GM12878 (cell line): ENCODE data around the gene FBLIM1. TPM values are rescaled to one million over a fixed set of nuclear protein-coding genes. Genes with fewer than 3 reads are reported as not detected.
A peak's percentile ranks its signal among the peaks of the same experiment; 100 is the strongest.

Source experiments
- ATAC-seq: fragments of 200-7000 bp; cut with Tn5 transposase; 3 replicates; pipeline ENCODE4 v1.9.1; 2020; ENCODE audit warnings: mild to moderate bottlenecking, moderate library complexity
- BruUV-seq: library from RNA; stranded (reverse); fragments of 400-500 nt; replicated peaks from 2 replicates; lab custom pipeline; 2021; lab: Mats Ljungman, UMichigan
- CTCF ChIA-PET: fragments of 300-600 bp; sonication (Branson Sonifier 250); formaldehyde crosslinking; extraction: SDS; loops from one replicate; lab custom pipeline; 2021; ENCODE audit warnings: inconsistent platforms; lab: Yijun Ruan, JAX
- POLR2A ChIA-PET: fragments of 350-600 bp; formaldehyde crosslinking; extraction: SDS; loops from one replicate; lab custom pipeline; 2021; ENCODE audit warnings: inconsistent platforms; lab: Charles Lee
- RAD21 ChIA-PET: fragments of 300-600 bp; sonication (Branson Sonifier 250); formaldehyde crosslinking; loops from one replicate; lab custom pipeline; 2023; ENCODE audit warnings: antibody characterized with exemption; ENCODE audit not compliant: unreplicated experiment; lab: Charles Lee
- SMC1A ChIA-PET: fragments of 300-600 bp; sonication (Branson Sonifier 250); formaldehyde crosslinking; loops from one replicate; lab custom pipeline; 2023; ENCODE audit not compliant: unreplicated experiment, uncharacterized antibody; lab: Charles Lee
- DNase-seq: peaks from one replicate; pipeline ENCODE4 v3.0.0-alpha.2; 2011; ENCODE audit warnings: low read depth, low spot score
- FAIRE-seq: peaks from 3 replicates; lab custom pipeline; 2011; peaks lifted over from hg19 to GRCh38; lab: Jason Lieb, UNC
- H2AFZ ChIP-seq: 2 replicates; pipeline ENCODE4 v1.6.0; 2011; ENCODE audit warnings: low read depth, low read length, control low read depth; ENCODE audit not compliant: control insufficient read depth
- H3K27ac ChIP-seq: 2 replicates; pipeline ENCODE4 v1.5.1; 2011; ENCODE audit warnings: control low read depth; ENCODE audit not compliant: control insufficient read depth, insufficient read depth
- H3K27me3 ChIP-seq, 2 experiments: replicated peaks in 1 of 2; 2 replicates each; pipeline versions ENCODE4 v1.6.0 to v1.6.1; 2011; ENCODE audit warnings: low read length in 1 of 2; ENCODE audit not compliant: control insufficient read depth in 2 of 2, insufficient read depth in 2 of 2
- H3K36me3 ChIP-seq, 2 experiments: 2 replicates each; pipeline ENCODE4 v1.5.1; 2011; ENCODE audit warnings: low read length in 1 of 2; ENCODE audit not compliant: control insufficient read depth in 2 of 2, insufficient read depth in 2 of 2
- H3K4me1 ChIP-seq: 2 replicates; pipeline ENCODE4 v1.6.1; 2011; ENCODE audit warnings: mild to moderate bottlenecking, low read length, moderate library complexity, mixed read lengths; ENCODE audit not compliant: control insufficient read depth, insufficient read depth
- H3K4me2 ChIP-seq: 2 replicates; pipeline ENCODE4 v1.6.0; 2011; ENCODE audit warnings: control low read depth; ENCODE audit not compliant: control insufficient read depth, insufficient read depth
- H3K4me3 ChIP-seq: fragments of 200-600 bp; sonication (generic); 2 replicates; pipeline ENCODE4 v1.5.1; 2016
- H3K79me2 ChIP-seq: 2 replicates; pipeline ENCODE4 v1.6.0; 2011; ENCODE audit warnings: low read length; ENCODE audit not compliant: control insufficient read depth, insufficient read depth
- H3K9ac ChIP-seq: 2 replicates; pipeline ENCODE4 v1.8.0; 2011; ENCODE audit warnings: low read length, control low read depth, mixed read lengths; ENCODE audit not compliant: control insufficient read depth, insufficient read depth
- H3K9me3 ChIP-seq: replicated peaks from 3 replicates; pipeline ENCODE4 v1.5.1; 2011; ENCODE audit warnings: mild to moderate bottlenecking, low read length; ENCODE audit not compliant: control insufficient read depth, insufficient read depth
- H4K20me1 ChIP-seq: 2 replicates; pipeline ENCODE4 v1.6.0; 2011; ENCODE audit not compliant: control insufficient read depth, insufficient read depth
- CBX5 ChIP-seq: sonication (generic); IDR thresholded peaks from 2 replicates; pipeline ENCODE4 v1.6.1; 2016; ENCODE audit warnings: low read depth, moderate library complexity, mild to moderate bottlenecking, inconsistent platforms
- CHD2 ChIP-seq: IDR thresholded peaks from 2 replicates; pipeline ENCODE4 v1.6.1; 2011; ENCODE audit warnings: low read depth, low read length, improper control_type of control experiment, borderline replicate concordance
- CREM ChIP-seq: IDR thresholded peaks from 2 replicates; pipeline ENCODE4 v1.6.1; 2014; ENCODE audit warnings: antibody characterized with exemption, low read depth
- EED ChIP-seq: sonication (generic); IDR thresholded peaks from 2 replicates; pipeline ENCODE4 v1.6.1; 2016; ENCODE audit warnings: antibody characterized with exemption, low read depth
- FOXK2 ChIP-seq: fragments of 450-650 bp; IDR thresholded peaks from 2 replicates; pipeline ENCODE4 v1.6.1; 2017; ENCODE audit warnings: mild to moderate bottlenecking, moderate library complexity
- IKZF1 ChIP-seq: fragments of 450-650 bp; conservative IDR thresholded peaks from 2 replicates; pipeline ENCODE4 v1.6.1; 2017; ENCODE audit warnings: antibody characterized with exemption, mild to moderate bottlenecking
- IKZF2 ChIP-seq, 2 experiments: fragments of 450-650 bp; IDR thresholded peaks; 2 replicates each; pipeline ENCODE4 v1.6.1; 2017; ENCODE audit warnings: mild to moderate bottlenecking in 2 of 2, moderate library complexity in 2 of 2
- MEF2B ChIP-seq: fragments of 450-650 bp; IDR thresholded peaks from 2 replicates; pipeline ENCODE4 v1.6.1; 2018; ENCODE audit warnings: mild to moderate bottlenecking, moderate library complexity; ENCODE audit not compliant: partially characterized antibody, poor library complexity, severe bottlenecking
- NFYA ChIP-seq: IDR thresholded peaks from 2 replicates; pipeline ENCODE4 v1.6.1; 2011; ENCODE audit warnings: low read depth, mild to moderate bottlenecking, low read length, improper control_type of control experiment, borderline replicate concordance
- NFYB ChIP-seq: IDR thresholded peaks from 2 replicates; pipeline ENCODE4 v1.6.1; 2011; ENCODE audit warnings: low read depth, mild to moderate bottlenecking, low read length, improper control_type of control experiment, moderate library complexity; ENCODE audit not compliant: insufficient read depth
- PML ChIP-seq: IDR thresholded peaks from 2 replicates; pipeline ENCODE4 v1.6.1; 2012; ENCODE audit warnings: low read length, inconsistent platforms
- POLR2AphosphoS5 ChIP-seq: IDR thresholded peaks from 2 replicates; pipeline ENCODE4 v1.6.1; 2011; ENCODE audit warnings: mild to moderate bottlenecking, low read length, inconsistent platforms
- RCOR1 ChIP-seq: conservative IDR thresholded peaks from 2 replicates; pipeline ENCODE4 v1.6.1; 2012; ENCODE audit warnings: low read depth, low read length, improper control_type of control experiment
- SP1 ChIP-seq: IDR thresholded peaks from one replicate; pipeline ENCODE4 v1.6.1; 2011; ENCODE audit warnings: low read depth, low read length
- SREBF1 ChIP-seq: IDR thresholded peaks from 2 replicates; pipeline ENCODE4 v1.6.1; 2012; ENCODE audit warnings: mild to moderate bottlenecking, low read length
- WGBS: methylation state at CpG from one replicate; pipeline ENCODE4 v1.1.6; 2016; ENCODE audit warnings: low lambda C conversion rate; ENCODE audit not compliant: insufficient replicate concordance, insufficient coverage; ENCODE audit errors: missing lambda C conversion rate; 5-methylcytosine and 5-hydroxymethylcytosine counted together
- in situ Hi-C: fragments of 300-500 bp; cut with MboI; formaldehyde crosslinking; loops from 9 replicates; pipeline ENCODE4 v1.14.3; 2018; ENCODE audit warnings: mixed read lengths
- intact Hi-C: fragments of 100-400 bp; cut with micrococcal nuclease; formaldehyde crosslinking; loops from one replicate; pipeline ENCODE4 v1.14.2; 2022; ENCODE audit not compliant: unreplicated experiment
- polyA plus RNA-seq, 11 experiments: library from polyadenylated mRNA; depleted of rRNA in 4 of 11; unstranded in 6 of 11; stranded (reverse) in 5 of 11; fragments of >200 nt; fragmentation: Nextera tagmentation in 4 of 11; fragmentation: Illumina TruSeq in 1 of 11; extraction: Ambion mirVana in 4 of 11; extraction: Trizol in 1 of 11; gene quantifications; 1 replicate in 1 of 11; 2 replicates in 10 of 11; pipeline versions ENCODE4 v1.2.1 to v1.2.3, GENCODE V29; 2011 to 2016; ENCODE audit warnings: inconsistent platforms in 2 of 11, missing spikeins in 2 of 11, low read depth in 1 of 11
- total RNA-seq, 4 experiments: library from RNA; depleted of rRNA in 3 of 4; stranded (reverse); fragments of >200 nt in 3 of 4; fragmentation: Illumina TruSeq in 1 of 4; extraction: Trizol in 1 of 4; gene quantifications; 2 replicates each; pipeline versions ENCODE4 v1.2.1 to v1.2.3, GENCODE V29; 2013 to 2021
- TF ChIP-seq, protein P1 (sequence below): fragments of 450-650 bp; IDR thresholded peaks from 2 replicates; pipeline ENCODE4 v1.6.1; 2017; ENCODE audit warnings: borderline replicate concordance
- TF ChIP-seq, protein P2 (sequence below): fragments of 450-650 bp; IDR thresholded peaks from 2 replicates; pipeline ENCODE4 v1.6.1; 2016; ENCODE audit warnings: mild to moderate bottlenecking
- TF ChIP-seq, protein P3 (sequence below): fragments of 450-650 bp; IDR thresholded peaks from 2 replicates; pipeline ENCODE4 v1.6.1; 2017; ENCODE audit warnings: mild to moderate bottlenecking, low read depth, inconsistent platforms; ENCODE audit not compliant: poor library complexity, severe bottlenecking
- TF ChIP-seq, protein P4 (sequence below): IDR thresholded peaks from 2 replicates; pipeline ENCODE4 v1.6.1; 2011; ENCODE audit warnings: low read depth, mild to moderate bottlenecking, low read length, moderate library complexity, borderline replicate concordance; ENCODE audit errors: extremely low read depth

Gene FBLIM1
- total and polyA plus RNA-seq, 10 of the 15 experiments (the other 5 are each of a cell fraction or from before 2014, with no cell fraction given): 0.03 to 0.13 TPM; not detected in 8

DNA sequence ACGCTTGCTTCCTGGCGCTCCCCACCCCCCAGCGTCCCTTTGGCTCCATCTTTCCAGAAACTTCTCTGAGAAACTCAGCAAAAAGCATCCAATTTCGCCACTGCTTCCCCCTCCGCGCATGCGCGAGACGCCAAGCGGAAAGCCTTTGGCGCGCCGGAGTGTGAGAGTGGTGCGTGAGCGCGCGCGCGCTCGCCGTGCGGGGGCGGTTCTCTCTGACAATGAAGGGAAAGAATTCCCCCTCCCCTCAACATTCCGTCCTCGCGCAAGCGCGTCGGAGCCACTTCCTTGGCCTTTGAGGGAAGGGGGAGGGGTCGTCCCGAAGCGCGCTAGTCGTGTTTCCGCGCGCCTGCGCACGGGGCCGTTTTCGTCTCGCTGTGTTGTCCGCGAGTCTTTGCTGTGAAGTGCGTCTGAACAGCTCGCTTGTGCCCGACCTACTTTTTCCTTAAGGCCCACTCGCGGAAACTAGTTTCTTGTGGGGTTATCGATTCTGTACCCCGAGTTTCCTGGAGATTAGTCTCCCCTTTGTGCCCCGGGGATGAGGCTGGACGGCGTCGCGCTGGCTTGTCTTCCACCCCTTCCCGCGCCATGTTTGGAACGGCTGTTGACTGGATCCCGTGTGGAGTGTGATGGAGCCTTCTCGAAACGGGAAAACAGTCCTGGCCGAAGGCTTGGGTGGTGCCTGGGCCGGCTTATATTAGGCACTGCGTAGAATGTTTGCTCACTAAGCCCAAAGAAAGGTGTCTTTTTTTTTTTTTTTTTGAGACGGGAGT lies 77.3 kb downstream of the FBLIM1 start:
- in situ Hi-C loops (no loop called here), intact Hi-C loops (loop anchor here (1.0 kb wide), 1 partner anchor 11 kb away; the partner anchor contains the start of gene SPEN)
- peak; percentile 64 for ATAC-seq
- Histone ChIP-seq H3K27me3 (no peaks in the 10 kb centered on the region), H3K79me2 (peaks cover 26% of the 10 kb centered on the region), H3K27ac (peak overlapping the region; percentile 100), H3K4me1 (peaks cover 25% of the 10 kb centered on the region), H3K9me3 (no peaks in the 10 kb centered on the region), H2AFZ (peak overlapping the region; percentile 73), H4K20me1 (no peaks in the 10 kb centered on the region), H3K4me3 (peak overlapping the region; percentile 87), H3K36me3 (no peaks in the 10 kb centered on the region), H3K4me2 (peak overlapping the region; percentile 97), H3K9ac (peak overlapping the region; percentile 100)
- ChIA-PET RAD21 (interaction anchor here (0.7 to 4.0 kb wide), 6 partner anchors 8 to 114 kb away, joined by 3 to 31 read pairs (median 6); partner anchors contain the start of gene SPEN), CTCF (interaction anchor here (0.8 to 1.6 kb wide), 3 partner anchors 11 to 81 kb away, joined by 3 to 4 read pairs (median 3); partner anchors contain the start of gene SPEN), POLR2A (interaction anchor here (1.5 to 4.0 kb wide), 3 partner anchors 10 to 139 kb away, joined by 8 to 44 read pairs (median 21); partner anchors contain the start of genes SPEN and ZBTB17), SMC1A (interaction anchor here (1.0 to 3.3 kb wide), 4 partner anchors 11 to 139 kb away, joined by 3 to 27 read pairs (median 12); partner anchors contain the start of genes SPEN and ZBTB17)
- DNase-seq: peak; percentile 96
- peak; percentile 97 for FAIRE-seq
- no TSS peak for BruUV-seq
- WGBS: 3% methylated on average over 65 of the region's 66 CpGs
- TF ChIP-seq MEF2B: no peak
- TF ChIP-seq NFYA: no peak
- peak; percentile 77 for TF ChIP-seq CHD2
- TF ChIP-seq PML: peak; percentile 72; the same call in 1 of the 2 replicates
- TF ChIP-seq, protein P1, sequence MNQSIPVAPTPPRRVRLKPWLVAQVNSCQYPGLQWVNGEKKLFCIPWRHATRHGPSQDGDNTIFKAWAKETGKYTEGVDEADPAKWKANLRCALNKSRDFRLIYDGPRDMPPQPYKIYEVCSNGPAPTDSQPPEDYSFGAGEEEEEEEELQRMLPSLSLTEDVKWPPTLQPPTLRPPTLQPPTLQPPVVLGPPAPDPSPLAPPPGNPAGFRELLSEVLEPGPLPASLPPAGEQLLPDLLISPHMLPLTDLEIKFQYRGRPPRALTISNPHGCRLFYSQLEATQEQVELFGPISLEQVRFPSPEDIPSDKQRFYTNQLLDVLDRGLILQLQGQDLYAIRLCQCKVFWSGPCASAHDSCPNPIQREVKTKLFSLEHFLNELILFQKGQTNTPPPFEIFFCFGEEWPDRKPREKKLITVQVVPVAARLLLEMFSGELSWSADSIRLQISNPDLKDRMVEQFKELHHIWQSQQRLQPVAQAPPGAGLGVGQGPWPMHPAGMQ: no peak
- TF ChIP-seq SP1: peak; percentile 40
- no peak for TF ChIP-seq RCOR1
- TF ChIP-seq IKZF2 (IDR thresholded peaks at IDR 0.05): peak; percentile 62 to 74
- no peak for TF ChIP-seq NFYB
- 0 out of 2 replicates have a peak, but pooled peaks have one; percentile 10 for TF ChIP-seq CREM
- TF ChIP-seq SREBF1: no peak
- TF ChIP-seq EED: peak; percentile 54
- TF ChIP-seq, protein P2, sequence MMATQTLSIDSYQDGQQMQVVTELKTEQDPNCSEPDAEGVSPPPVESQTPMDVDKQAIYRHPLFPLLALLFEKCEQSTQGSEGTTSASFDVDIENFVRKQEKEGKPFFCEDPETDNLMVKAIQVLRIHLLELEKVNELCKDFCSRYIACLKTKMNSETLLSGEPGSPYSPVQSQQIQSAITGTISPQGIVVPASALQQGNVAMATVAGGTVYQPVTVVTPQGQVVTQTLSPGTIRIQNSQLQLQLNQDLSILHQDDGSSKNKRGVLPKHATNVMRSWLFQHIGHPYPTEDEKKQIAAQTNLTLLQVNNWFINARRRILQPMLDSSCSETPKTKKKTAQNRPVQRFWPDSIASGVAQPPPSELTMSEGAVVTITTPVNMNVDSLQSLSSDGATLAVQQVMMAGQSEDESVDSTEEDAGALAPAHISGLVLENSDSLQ: peak; percentile 81
- TF ChIP-seq, protein P3, sequence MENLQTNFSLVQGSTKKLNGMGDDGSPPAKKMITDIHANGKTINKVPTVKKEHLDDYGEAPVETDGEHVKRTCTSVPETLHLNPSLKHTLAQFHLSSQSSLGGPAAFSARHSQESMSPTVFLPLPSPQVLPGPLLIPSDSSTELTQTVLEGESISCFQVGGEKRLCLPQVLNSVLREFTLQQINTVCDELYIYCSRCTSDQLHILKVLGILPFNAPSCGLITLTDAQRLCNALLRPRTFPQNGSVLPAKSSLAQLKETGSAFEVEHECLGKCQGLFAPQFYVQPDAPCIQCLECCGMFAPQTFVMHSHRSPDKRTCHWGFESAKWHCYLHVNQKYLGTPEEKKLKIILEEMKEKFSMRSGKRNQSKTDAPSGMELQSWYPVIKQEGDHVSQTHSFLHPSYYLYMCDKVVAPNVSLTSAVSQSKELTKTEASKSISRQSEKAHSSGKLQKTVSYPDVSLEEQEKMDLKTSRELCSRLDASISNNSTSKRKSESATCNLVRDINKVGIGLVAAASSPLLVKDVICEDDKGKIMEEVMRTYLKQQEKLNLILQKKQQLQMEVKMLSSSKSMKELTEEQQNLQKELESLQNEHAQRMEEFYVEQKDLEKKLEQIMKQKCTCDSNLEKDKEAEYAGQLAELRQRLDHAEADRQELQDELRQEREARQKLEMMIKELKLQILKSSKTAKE: peak; percentile 46
- peak; percentile 65 for TF ChIP-seq FOXK2
- TF ChIP-seq, protein P4, sequence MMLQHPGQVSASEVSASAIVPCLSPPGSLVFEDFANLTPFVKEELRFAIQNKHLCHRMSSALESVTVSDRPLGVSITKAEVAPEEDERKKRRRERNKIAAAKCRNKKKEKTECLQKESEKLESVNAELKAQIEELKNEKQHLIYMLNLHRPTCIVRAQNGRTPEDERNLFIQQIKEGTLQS: peak; percentile 54; the same call in 1 of the 2 replicates
- TF ChIP-seq IKZF1: peak; percentile 98
- TF ChIP-seq POLR2AphosphoS5: peak; percentile 84
- TF ChIP-seq CBX5: no peak
